ENCODE data around the gene HLCS. TPM values are rescaled to one million over a fixed set of nuclear protein-coding genes. Genes with fewer than 3 reads are reported as not detected.

HLCS gene
- total RNA-seq, 2 donors from 2014 or later = 17.5 to 29.3 TPM

- Histone ChIP-seq H3K9me3 (no peaks in the 10 kb centered on the region), H3K27me3 (replicated peaks; ENCODE audit: insufficient read depth) (no peaks in the 10 kb centered on the region), H3K27ac (no peak overlapping the region), H3K4me1 (ENCODE audit: control insufficient read depth in 1 of 2, low read depth in 2 of 2) (peaks cover 0 to 9% of the 10 kb centered on the region in 2 donors), H3K36me3 (no peaks in the 10 kb centered on the region), H3K4me3 (no peak overlapping the region)
- DNase-seq (ENCODE audit: low spot score) (no peak), ATAC-seq (ENCODE audit: insufficient number of reproducible peaks, low FRiP score, low read depth) (no peak)
- TF ChIP-seq CTCF (IDR thresholded peaks at IDR 0.05) = no peak
Observed at GRCh38 chr21:36973986-36974850, 7.7 kb upstream of the HLCS start.

- no peaks in the 10 kb centered on the region for H3K9me3 ChIP-seq
- ATAC-seq (ENCODE audit: insufficient number of reproducible peaks, low FRiP score, low read depth) = no peak
- H3K36me3 ChIP-seq = no peaks in the 10 kb centered on the region
- no peak for TF ChIP-seq CTCF (IDR thresholded peaks at IDR 0.05)
- no peak overlapping the region for H3K27ac ChIP-seq
- no peak for DNase-seq (ENCODE audit: low spot score)
- H3K4me3 ChIP-seq = no peak overlapping the region
- H3K27me3 ChIP-seq (replicated peaks; ENCODE audit: insufficient read depth) = no peaks in the 10 kb centered on the region
- H3K4me1 ChIP-seq (ENCODE audit: control insufficient read depth in 1 of 2, low read depth in 2 of 2) = peaks cover 5 to 17% of the 10 kb centered on the region in 2 donors
Observed at GRCh38 chr21:36968976-36969375, 2.5 kb upstream of the HLCS start.

- Histone ChIP-seq H3K27ac (no peak overlapping the region), H3K9me3 (no peaks in the 10 kb centered on the region), H3K36me3 (no peaks in the 10 kb centered on the region), H3K4me3 (no peak overlapping the region), H3K4me1 (ENCODE audit: control insufficient read depth in 1 of 2, low read depth in 2 of 2) (peaks cover 5 to 17% of the 10 kb centered on the region in 2 donors), H3K27me3 (replicated peaks; ENCODE audit: insufficient read depth) (no peaks in the 10 kb centered on the region)
- DNase-seq (ENCODE audit: low spot score) (no peak), ATAC-seq (ENCODE audit: insufficient number of reproducible peaks, low FRiP score, low read depth) (no peak)
- no peak for TF ChIP-seq CTCF (IDR thresholded peaks at IDR 0.05)
Observed at GRCh38 chr21:36968414-36968813, 1.9 kb upstream of the HLCS start.

- Histone ChIP-seq H3K27ac (peak overlapping the region; percentile 65 to 79), H3K9me3 (no peaks in the 10 kb centered on the region), H3K36me3 (no peaks in the 10 kb centered on the region), H3K27me3 (replicated peaks; ENCODE audit: insufficient read depth) (no peaks in the 10 kb centered on the region), H3K4me3 (peak overlapping the region; percentile 87), H3K4me1 (ENCODE audit: control insufficient read depth in 1 of 2, low read depth in 2 of 2) (peaks cover 5 to 17% of the 10 kb centered on the region in 2 donors)
- TF ChIP-seq CTCF (IDR thresholded peaks at IDR 0.05) = no peak
- peak; percentile 34 for ATAC-seq (ENCODE audit: insufficient number of reproducible peaks, low FRiP score, low read depth)
- DNase-seq (ENCODE audit: low spot score) = no peak
Observed at GRCh38 chr21:36966821-36967768, 626 bp upstream of the HLCS start.

- H3K4me3 ChIP-seq = peak overlapping the region; percentile 87
- H3K27ac ChIP-seq = peak overlapping the region; percentile 47 to 61
- ATAC-seq (ENCODE audit: insufficient number of reproducible peaks, low FRiP score, low read depth) (no peak), DNase-seq (ENCODE audit: low spot score) (no peak)
- H3K4me1 ChIP-seq (ENCODE audit: control insufficient read depth in 1 of 2, low read depth in 2 of 2) = peaks cover 5 to 17% of the 10 kb centered on the region in 2 donors
- H3K36me3 ChIP-seq = peaks cover 6% of the 10 kb centered on the region
- TF ChIP-seq CTCF (IDR thresholded peaks at IDR 0.05) = no peak
- H3K9me3 ChIP-seq = no peaks in the 10 kb centered on the region
- no peaks in the 10 kb centered on the region for H3K27me3 ChIP-seq (replicated peaks; ENCODE audit: insufficient read depth)
Observed at GRCh38 chr21:36965720-36966065, 776 bp downstream of the HLCS start.

Data from thoracic aorta (tissue), 2 donors.